Peyer's patch (tissue), 4 donors: ENCODE data around the gene PCCB. TPM values are rescaled to one million over a fixed set of nuclear protein-coding genes. Genes with fewer than 3 reads are reported as not detected.

ENCODE experiments used
- DNase-seq, 3 donors: peaks; one replicate each; pipeline ENCODE4 v3.0.0-alpha.2; 2017 to 2019
- H3K27ac ChIP-seq, 4 donors: fragments of 200-600 bp; sonication (generic); one replicate each; pipeline ENCODE4 v1.5.1; 2016 to 2019
- H3K27me3 ChIP-seq, 2 donors: fragments of 200-600 bp; sonication (generic); one replicate each; pipeline ENCODE4 v1.5.1; 2019
- H3K36me3 ChIP-seq, 3 donors: fragments of 200-600 bp; sonication (generic); one replicate each; pipeline ENCODE4 v1.5.1; 2016 to 2019
- H3K4me1 ChIP-seq, 4 donors: fragments of 200-600 bp; sonication (generic); one replicate each; pipeline ENCODE4 v1.5.1; 2016 to 2019
- H3K4me3 ChIP-seq, 4 donors: fragments of 200-600 bp; sonication (generic); 1 replicate in 3 of 4; 2 replicates in 1 of 4; pipeline ENCODE4 v1.5.1; 2016 to 2019; ENCODE audit warnings: mild to moderate bottlenecking in 1 of 4
- H3K9me3 ChIP-seq, 4 donors: fragments of 200-600 bp; sonication (generic); one replicate each; pipeline ENCODE4 v1.5.1; 2016 to 2019; ENCODE audit warnings: mild to moderate bottlenecking in 1 of 4
- CTCF ChIP-seq, 6 experiments: fragments of 450-650 bp in 4 of 6; fragments of 200-600 bp in 2 of 6; sonication (generic) in 1 of 6; IDR thresholded peaks; one replicate each; pipeline ENCODE4 v1.5.1; 2017 to 2019; ENCODE audit warnings: antibody characterized with exemption in 6 of 6, mild to moderate bottlenecking in 3 of 6, moderate library complexity in 1 of 6
- POLR2A ChIP-seq, 2 donors: fragments of 450-650 bp; IDR thresholded peaks; one replicate each; pipeline ENCODE4 v1.5.1; 2017; ENCODE audit warnings: antibody characterized with exemption in 2 of 2, mild to moderate bottlenecking in 2 of 2, moderate library complexity in 2 of 2
- total RNA-seq, 4 donors: library from RNA; depleted of rRNA; stranded (reverse); fragments of >200 nt; gene quantifications; one replicate each; pipeline ENCODE4 v1.1.0, GENCODE V29; 2016

PCCB gene
- total RNA-seq, 4 donors from 2014 or later: 15.7 to 45.9 (median 30.3) TPM

DNA sequence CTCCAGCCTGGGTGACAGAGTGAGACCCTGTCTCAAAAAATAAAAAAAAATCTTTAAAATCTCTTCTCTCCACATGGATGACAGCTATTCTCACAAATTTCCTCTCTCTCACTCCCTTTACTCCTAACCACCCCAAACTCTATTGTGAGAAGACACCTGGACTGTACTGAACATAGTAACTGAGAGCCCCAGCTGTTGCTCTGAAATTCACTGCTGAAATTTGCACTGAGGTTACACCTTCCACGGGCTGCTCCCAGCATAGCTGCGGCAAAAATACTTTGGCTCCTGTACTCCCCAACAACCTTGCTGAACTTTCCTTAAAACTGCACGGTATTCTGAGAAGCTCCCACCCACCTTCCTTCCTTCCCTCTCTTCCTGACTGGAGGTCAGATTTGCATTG, 4.4 kb upstream of the PCCB start:
- DNase-seq: no peak
- Histone ChIP-seq H3K9me3 (no peaks in the 10 kb centered on the region), H3K4me1 (no peaks in the 10 kb centered on the region), H3K36me3 (no peaks in the 10 kb centered on the region), H3K4me3 (no peak overlapping the region), H3K27me3 (no peaks in the 10 kb centered on the region), H3K27ac (no peak overlapping the region)
- TF ChIP-seq CTCF (IDR thresholded peaks at IDR 0.05) (no peak), POLR2A (IDR thresholded peaks at IDR 0.05) (no peak)

DNA sequence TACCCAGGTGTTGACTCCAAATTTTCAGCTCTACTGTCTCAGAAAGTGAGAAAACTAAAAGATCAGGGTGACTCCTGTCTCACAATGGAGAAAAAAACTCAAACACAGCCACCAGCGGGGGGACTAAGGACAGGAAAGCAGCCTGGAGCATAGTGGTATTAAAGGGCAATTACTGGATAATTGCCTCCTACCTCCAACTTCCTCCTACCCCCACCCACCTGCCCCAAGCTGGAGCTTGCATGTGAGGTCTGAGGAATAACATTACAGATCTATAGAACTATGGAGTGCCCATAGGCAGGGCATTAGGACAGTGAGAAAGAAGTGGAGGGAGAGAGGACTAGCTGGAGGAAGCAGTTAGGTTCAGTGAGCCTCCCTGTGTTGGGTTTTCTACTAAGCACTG, 2.7 kb upstream of the PCCB start:
- no peaks in the 10 kb centered on the region for H3K27me3 ChIP-seq
- H3K4me1 ChIP-seq: peaks cover 0 to 15% (median 3%) of the 10 kb centered on the region in 4 donors
- H3K36me3 ChIP-seq: no peaks in the 10 kb centered on the region
- no peak overlapping the region for H3K27ac ChIP-seq
- no peak overlapping the region for H3K4me3 ChIP-seq
- DNase-seq: no peak
- no peaks in the 10 kb centered on the region for H3K9me3 ChIP-seq
- TF ChIP-seq CTCF (IDR thresholded peaks at IDR 0.05): no peak
- TF ChIP-seq POLR2A (IDR thresholded peaks at IDR 0.05): no peak

DNA sequence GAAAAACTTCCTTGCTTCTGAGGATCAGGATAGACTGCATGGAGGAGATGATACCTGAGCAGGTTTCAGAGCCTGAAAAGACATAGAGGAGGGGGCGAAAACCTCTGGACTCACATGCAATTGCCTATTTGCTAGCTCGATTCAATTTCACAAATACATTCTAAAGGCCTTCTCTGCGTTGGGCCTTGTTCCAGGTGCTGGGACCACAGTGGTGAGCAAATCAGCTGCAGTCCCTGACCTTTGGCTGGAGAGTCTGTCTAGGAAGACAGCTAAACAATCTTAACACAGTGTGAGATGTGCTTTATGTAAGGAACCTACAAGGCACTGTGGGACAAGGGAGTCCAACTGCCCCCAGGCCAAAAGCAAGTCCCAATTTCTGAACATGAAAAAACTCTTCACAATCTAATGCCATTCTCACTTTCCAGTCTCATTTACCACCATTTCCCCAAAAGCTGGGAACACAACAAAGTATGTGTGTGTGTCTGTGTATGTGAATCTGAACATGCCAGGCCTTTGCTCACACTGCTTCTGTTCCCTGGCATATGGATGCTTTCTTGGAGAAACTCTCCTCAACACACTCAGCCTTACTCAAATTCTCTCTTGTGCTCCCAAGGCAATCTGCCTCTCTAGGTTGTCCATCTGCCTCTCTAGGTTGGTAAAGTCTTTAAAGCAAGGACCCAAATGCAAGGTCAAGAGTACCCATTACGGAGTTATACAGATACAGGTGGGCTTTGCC, 2.1 kb upstream of the PCCB start:
- no peaks in the 10 kb centered on the region for H3K9me3 ChIP-seq
- no peak for TF ChIP-seq CTCF (IDR thresholded peaks at IDR 0.05)
- TF ChIP-seq POLR2A (IDR thresholded peaks at IDR 0.05): no peak
- H3K4me1 ChIP-seq: peaks cover 0 to 15% (median 3%) of the 10 kb centered on the region in 4 donors
- no peak overlapping the region for H3K27ac ChIP-seq
- no peak for DNase-seq
- no peaks in the 10 kb centered on the region for H3K36me3 ChIP-seq
- no peaks in the 10 kb centered on the region for H3K27me3 ChIP-seq
- no peak overlapping the region for H3K4me3 ChIP-seq

DNA sequence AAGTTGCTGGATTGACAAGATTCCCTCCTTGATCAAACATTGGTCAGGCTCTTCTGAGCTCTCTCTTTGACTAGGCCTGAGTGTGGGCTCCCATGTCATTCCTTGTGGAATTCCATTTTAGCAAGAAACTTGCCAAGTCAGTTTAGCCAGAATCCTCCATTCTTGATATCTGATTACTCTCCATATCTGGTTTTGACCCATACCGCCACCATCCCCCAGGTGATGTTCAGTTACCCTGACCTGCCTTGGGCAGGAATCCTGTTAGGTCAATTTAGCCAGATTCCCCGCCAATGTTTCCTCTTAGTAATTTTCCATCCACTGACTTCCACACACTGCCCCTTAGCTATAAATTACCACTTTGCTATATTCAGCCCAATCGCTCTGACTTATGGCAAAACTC, 1.0 kb upstream of the PCCB start:
- H3K4me3 ChIP-seq: no peak overlapping the region
- no peaks in the 10 kb centered on the region for H3K36me3 ChIP-seq
- H3K9me3 ChIP-seq: no peaks in the 10 kb centered on the region
- TF ChIP-seq CTCF (IDR thresholded peaks at IDR 0.05): no peak
- no peak for TF ChIP-seq POLR2A (IDR thresholded peaks at IDR 0.05)
- no peaks in the 10 kb centered on the region for H3K27me3 ChIP-seq
- H3K4me1 ChIP-seq: peaks cover 0 to 15% (median 3%) of the 10 kb centered on the region in 4 donors
- H3K27ac ChIP-seq: no peak overlapping the region
- DNase-seq: no peak

GRCh38 chr3:136249593-136249992, 547 bp upstream of the PCCB start:
- Histone ChIP-seq H3K4me1 (peaks cover 0 to 15% (median 3%) of the 10 kb centered on the region in 4 donors), H3K27ac (peak overlapping the region; percentile 87 to 97 (median 88)), H3K4me3 (peak overlapping the region; percentile 62 to 72 (median 68)), H3K27me3 (no peaks in the 10 kb centered on the region), H3K9me3 (no peaks in the 10 kb centered on the region), H3K36me3 (no peaks in the 10 kb centered on the region)
- TF ChIP-seq POLR2A (IDR thresholded peaks at IDR 0.05) (no peak), CTCF (IDR thresholded peaks at IDR 0.05) (no peak)
- no peak for DNase-seq
